Neural progenitor cell (in vitro differentiated cells): ENCODE data around the gene SEBOX.

Source experiments
- EZH2 ChIP-seq: fragments of 200-600 bp; sonication (generic); IDR thresholded peaks from 2 replicates; pipeline ENCODE4 v1.6.1; 2017; ENCODE audit warnings: antibody characterized with exemption, mild to moderate bottlenecking, moderate library complexity
- EZH2phosphoT487 ChIP-seq: fragments of 200-600 bp; sonication (generic); IDR thresholded peaks from 2 replicates; pipeline ENCODE4 v1.6.1; 2017; ENCODE audit warnings: antibody characterized with exemption
- TF ChIP-seq, protein P1 (sequence below): fragments of 200-600 bp; sonication (generic); IDR thresholded peaks from 2 replicates; pipeline ENCODE4 v1.5.1; 2017; ENCODE audit warnings: antibody characterized with exemption, mild to moderate bottlenecking

DNA sequence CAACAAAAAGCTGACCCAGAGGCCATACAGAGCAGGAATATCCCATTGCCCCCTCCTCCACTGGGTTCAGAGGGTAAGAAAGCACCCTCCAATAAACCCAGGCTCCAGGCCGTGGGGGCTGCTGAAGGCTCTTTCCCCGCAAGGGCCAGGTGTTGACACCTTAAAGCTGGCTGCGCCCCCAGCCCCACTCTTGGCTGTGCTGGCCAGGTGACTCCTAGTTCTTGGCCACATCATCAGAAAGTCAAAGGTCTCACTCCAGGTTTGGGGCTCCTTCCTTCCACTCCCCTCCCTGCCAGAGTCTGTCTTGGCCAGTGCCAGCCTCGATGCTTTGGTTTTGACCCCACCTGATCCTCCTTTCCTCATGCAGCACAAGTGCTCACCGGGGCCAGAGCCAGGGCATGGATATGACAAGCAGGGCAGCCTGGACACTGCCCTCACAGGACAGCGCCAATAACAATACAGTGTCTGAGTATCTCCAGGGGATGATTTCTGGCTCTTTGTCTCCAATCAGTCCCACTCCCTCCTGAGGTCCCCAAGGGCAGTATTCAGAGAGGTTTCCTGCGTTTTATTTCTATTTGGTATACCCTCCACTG lies 32.8 kb upstream of the SEBOX start:
- no peak for TF ChIP-seq EZH2
- TF ChIP-seq, protein P1, sequence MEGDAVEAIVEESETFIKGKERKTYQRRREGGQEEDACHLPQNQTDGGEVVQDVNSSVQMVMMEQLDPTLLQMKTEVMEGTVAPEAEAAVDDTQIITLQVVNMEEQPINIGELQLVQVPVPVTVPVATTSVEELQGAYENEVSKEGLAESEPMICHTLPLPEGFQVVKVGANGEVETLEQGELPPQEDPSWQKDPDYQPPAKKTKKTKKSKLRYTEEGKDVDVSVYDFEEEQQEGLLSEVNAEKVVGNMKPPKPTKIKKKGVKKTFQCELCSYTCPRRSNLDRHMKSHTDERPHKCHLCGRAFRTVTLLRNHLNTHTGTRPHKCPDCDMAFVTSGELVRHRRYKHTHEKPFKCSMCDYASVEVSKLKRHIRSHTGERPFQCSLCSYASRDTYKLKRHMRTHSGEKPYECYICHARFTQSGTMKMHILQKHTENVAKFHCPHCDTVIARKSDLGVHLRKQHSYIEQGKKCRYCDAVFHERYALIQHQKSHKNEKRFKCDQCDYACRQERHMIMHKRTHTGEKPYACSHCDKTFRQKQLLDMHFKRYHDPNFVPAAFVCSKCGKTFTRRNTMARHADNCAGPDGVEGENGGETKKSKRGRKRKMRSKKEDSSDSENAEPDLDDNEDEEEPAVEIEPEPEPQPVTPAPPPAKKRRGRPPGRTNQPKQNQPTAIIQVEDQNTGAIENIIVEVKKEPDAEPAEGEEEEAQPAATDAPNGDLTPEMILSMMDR, result no peak
- no peak for TF ChIP-seq EZH2phosphoT487
